Stimulated activated naive CD8-positive, alpha-beta T cell treated with anti-CD3 and anti-CD28 coated beads, Interleukin-15, Interleukin-2, amounts not matched to agents 100 U/mL and 50 U/mL, for 24 hours (primary cell): ENCODE measurements around the gene AASDH.
A peak's percentile ranks its signal among the peaks of the same experiment; 100 is the strongest.

Experiments
- ATAC-seq: fragments of 150-1000 bp; cut with Tn5 transposase; one replicate; pipeline ENCODE4 v1.10.0; 2021
- DNase-seq: peaks from one replicate; pipeline ENCODE4 v3.0.0; 2021

Gene AASDH

GRCh38 chr4:56316011-56316650 is 71.2 kb downstream of the AASDH start:
- DNase-seq = no peak
- ATAC-seq = no peak

GRCh38 chr4:56315543-56315942 is 71.7 kb downstream of the AASDH start:
- ATAC-seq (no peak), DNase-seq (no peak)

- DNase-seq (no peak), ATAC-seq (no peak)
Measured at GRCh38 chr4:56315041-56315440, 72.2 kb downstream of the AASDH start.

GRCh38 chr4:56314207-56314915 is 72.9 kb downstream of the AASDH start:
- ATAC-seq = no peak

GRCh38 chr4:56313132-56313531 is 74.2 kb downstream of the AASDH start:
- DNase-seq (no peak), ATAC-seq (no peak)

More at GRCh38 chr4:56314207-56314915, 72.9 kb downstream of the AASDH start:
- DNase-seq = no peak

- DNase-seq (no peak), ATAC-seq (no peak)
Measured at GRCh38 chr4:56311299-56311975, 75.9 kb downstream of the AASDH start.

GRCh38 chr4:56310401-56311125 is 76.7 kb downstream of the AASDH start:
- ATAC-seq = no peak
- no peak for DNase-seq

- DNase-seq (no peak), ATAC-seq (no peak)
Measured at GRCh38 chr4:56308384-56308783, 78.9 kb downstream of the AASDH start.

- ATAC-seq = no peak
- DNase-seq = no peak
Measured at GRCh38 chr4:56307423-56307822, 79.9 kb downstream of the AASDH start.

GRCh38 chr4:56305390-56305789 is 81.9 kb downstream of the AASDH start:
- ATAC-seq (no peak), DNase-seq (no peak)

GRCh38 chr4:56303921-56304320 is 83.4 kb downstream of the AASDH start:
- ATAC-seq = no peak
- DNase-seq = no peak

- no peak for ATAC-seq
- DNase-seq = no peak
Measured at GRCh38 chr4:56302760-56303159, 84.5 kb downstream of the AASDH start.

GRCh38 chr4:56301997-56302496 is 85.2 kb downstream of the AASDH start:
- ATAC-seq (no peak), DNase-seq (no peak)

GRCh38 chr4:56301181-56301996 is 85.9 kb downstream of the AASDH start:
- peak; percentile 64 for DNase-seq
- peak; percentile 93 for ATAC-seq

GRCh38 chr4:56298236-56298635 is 89.1 kb downstream of the AASDH start:
- no peak for ATAC-seq

GRCh38 chr4:56297776-56298175 is 89.5 kb downstream of the AASDH start:
- no peak for ATAC-seq
- DNase-seq = no peak

More at GRCh38 chr4:56298236-56298635, 89.1 kb downstream of the AASDH start:
- no peak for DNase-seq

GRCh38 chr4:56296526-56296925 is 90.8 kb downstream of the AASDH start:
- no peak for DNase-seq
- no peak for ATAC-seq

GRCh38 chr4:56293121-56293520 is 94.2 kb downstream of the AASDH start:
- ATAC-seq (no peak), DNase-seq (no peak)

GRCh38 chr4:56289934-56290333 is 97.4 kb downstream of the AASDH start:
- ATAC-seq = no peak
- no peak for DNase-seq

- DNase-seq (no peak), ATAC-seq (no peak)
Measured at GRCh38 chr4:56288663-56289062, 98.6 kb downstream of the AASDH start.
